ENCODE measurements around the gene ARL15. TPM values are rescaled to one million over a fixed set of nuclear protein-coding genes. Genes with fewer than 3 reads are reported as not detected.

ARL15 gene
- total RNA-seq, 4 donors from 2014 or later = 16.6 to 48.8 (median 32.3) TPM

DNA sequence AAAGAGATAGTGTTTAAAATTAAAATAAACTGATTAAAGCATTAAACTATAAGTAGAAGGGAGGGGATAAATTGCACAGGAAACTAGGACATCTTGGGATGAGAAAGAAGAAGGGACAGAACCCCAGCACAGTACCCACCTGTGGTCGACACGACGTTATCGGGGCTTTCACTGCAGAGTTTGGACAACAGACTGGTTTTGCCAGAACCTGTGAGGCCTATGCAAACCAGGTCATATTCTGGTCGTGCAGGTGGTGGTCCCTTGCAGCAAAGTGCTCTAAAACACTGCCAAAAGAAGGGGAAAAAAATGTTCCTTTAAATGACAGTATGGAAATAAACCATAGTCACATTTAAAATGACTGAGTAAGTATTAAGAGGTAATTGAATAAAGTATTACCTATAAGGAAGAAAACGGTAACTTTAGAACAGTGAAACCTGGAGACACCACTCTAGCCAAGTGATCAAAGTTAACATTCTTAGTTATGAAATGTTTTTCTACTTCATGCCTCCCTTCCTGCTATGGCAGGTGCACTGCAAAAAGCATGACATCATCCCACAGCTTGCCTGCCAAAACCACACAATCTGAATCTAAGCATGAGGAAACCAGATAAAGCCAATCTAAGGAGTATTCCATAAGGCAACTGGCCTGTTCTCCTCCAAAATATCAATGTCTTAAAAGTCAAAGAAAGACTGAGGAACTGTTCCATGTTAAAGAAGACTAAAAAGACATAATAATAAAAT, 138.6 kb downstream of the ARL15 start:
- no peak for DNase-seq (ENCODE audit: low spot score in 2 of 2)
- TF ChIP-seq, protein P1, sequence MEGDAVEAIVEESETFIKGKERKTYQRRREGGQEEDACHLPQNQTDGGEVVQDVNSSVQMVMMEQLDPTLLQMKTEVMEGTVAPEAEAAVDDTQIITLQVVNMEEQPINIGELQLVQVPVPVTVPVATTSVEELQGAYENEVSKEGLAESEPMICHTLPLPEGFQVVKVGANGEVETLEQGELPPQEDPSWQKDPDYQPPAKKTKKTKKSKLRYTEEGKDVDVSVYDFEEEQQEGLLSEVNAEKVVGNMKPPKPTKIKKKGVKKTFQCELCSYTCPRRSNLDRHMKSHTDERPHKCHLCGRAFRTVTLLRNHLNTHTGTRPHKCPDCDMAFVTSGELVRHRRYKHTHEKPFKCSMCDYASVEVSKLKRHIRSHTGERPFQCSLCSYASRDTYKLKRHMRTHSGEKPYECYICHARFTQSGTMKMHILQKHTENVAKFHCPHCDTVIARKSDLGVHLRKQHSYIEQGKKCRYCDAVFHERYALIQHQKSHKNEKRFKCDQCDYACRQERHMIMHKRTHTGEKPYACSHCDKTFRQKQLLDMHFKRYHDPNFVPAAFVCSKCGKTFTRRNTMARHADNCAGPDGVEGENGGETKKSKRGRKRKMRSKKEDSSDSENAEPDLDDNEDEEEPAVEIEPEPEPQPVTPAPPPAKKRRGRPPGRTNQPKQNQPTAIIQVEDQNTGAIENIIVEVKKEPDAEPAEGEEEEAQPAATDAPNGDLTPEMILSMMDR (IDR thresholded peaks at IDR 0.05) = no peak
- TF ChIP-seq POLR2A (IDR thresholded peaks at IDR 0.05) = no peak
- intact Hi-C loops (cut with DNase I; ENCODE audit: low total_unique reads) = no loop called here
- WGBS, 2 donors = 93 to 94% methylated on average over 6 of the region's 6 CpGs
- H3K4me3 ChIP-seq (ENCODE audit: low read depth, poor library complexity, severe bottlenecking) = no peak overlapping the region

DNA sequence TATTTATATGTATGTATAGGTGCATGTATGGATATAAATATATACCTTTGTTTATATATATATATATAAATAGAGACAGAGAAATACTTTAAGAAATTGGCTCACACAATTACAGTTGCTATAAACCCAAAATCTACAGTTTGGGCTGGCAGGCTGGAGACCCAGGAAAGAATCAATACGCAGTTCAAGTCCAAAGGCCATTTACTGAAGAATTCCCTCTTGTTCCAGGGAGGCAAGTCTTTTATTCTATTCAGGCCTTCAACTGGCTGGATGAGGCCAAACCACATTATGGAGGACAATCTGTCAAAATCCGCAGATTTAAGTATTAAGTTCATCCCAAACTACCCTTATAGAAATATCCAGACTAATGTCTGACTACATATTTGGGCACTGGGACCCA, 144.7 kb downstream of the ARL15 start:
- intact Hi-C loops (cut with DNase I; ENCODE audit: low total_unique reads) = no loop called here
- TF ChIP-seq, protein P1 (IDR thresholded peaks at IDR 0.05) = no peak
- no peak for TF ChIP-seq POLR2A (IDR thresholded peaks at IDR 0.05)
- WGBS, 2 donors = 48 to 69% methylated on average over 2 of the region's 2 CpGs
- no peak for DNase-seq (ENCODE audit: low spot score in 2 of 2)
- H3K4me3 ChIP-seq (ENCODE audit: low read depth, poor library complexity, severe bottlenecking) = no peak overlapping the region

DNA sequence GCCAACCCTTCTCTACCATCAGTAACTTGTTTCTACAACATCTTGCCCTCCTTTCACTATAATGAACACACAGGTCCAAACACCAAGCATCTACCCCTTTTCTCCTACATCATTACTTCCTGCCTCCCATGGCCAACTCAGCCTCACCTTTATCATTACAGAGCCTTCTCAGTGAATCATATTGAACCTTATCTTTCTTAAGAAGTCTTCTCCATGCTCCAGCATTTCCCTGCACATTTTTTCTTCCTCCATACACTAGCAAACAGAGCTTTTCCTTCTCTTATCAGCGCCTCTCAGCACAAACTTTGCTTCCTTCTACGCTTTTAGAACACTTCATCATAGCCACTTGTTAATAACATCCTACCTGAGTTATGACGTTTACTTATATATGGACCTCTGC, 148.2 kb downstream of the ARL15 start:
- H3K4me3 ChIP-seq (ENCODE audit: low read depth, poor library complexity, severe bottlenecking) = no peak overlapping the region
- no peak for DNase-seq (ENCODE audit: low spot score in 2 of 2)
- 99 to 100% methylated on average over 3 of the region's 3 CpGs for WGBS, 2 donors
- intact Hi-C loops (cut with DNase I; ENCODE audit: low total_unique reads) = no loop called here
- no peak for TF ChIP-seq POLR2A (IDR thresholded peaks at IDR 0.05)
- TF ChIP-seq, protein P1 (IDR thresholded peaks at IDR 0.05) = no peak

DNA sequence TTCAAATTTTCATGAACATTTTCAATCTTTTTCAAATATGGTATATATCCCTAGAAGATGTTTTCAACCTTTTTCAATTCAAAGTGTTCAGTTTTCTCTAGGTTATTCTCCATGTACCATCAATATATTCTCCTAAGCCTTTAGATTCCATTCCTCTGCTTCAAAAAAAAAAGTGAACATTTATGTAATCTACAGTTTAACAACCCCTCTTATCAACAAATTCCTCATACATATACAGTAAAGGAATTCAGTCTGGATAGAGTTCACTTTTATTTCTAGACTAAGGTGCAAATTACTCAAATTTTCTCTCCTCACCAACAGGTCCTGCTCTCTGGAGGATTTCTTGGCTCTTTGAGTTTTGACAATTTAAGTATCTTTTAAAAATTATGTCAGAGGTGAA, 150.0 kb downstream of the ARL15 start:
- no peak for DNase-seq (ENCODE audit: low spot score in 2 of 2)
- no peak overlapping the region for H3K4me3 ChIP-seq (ENCODE audit: low read depth, poor library complexity, severe bottlenecking)
- TF ChIP-seq, protein P1 (IDR thresholded peaks at IDR 0.05) = no peak
- no peak for TF ChIP-seq POLR2A (IDR thresholded peaks at IDR 0.05)
- intact Hi-C loops (cut with DNase I; ENCODE audit: low total_unique reads) = no loop called here

DNA sequence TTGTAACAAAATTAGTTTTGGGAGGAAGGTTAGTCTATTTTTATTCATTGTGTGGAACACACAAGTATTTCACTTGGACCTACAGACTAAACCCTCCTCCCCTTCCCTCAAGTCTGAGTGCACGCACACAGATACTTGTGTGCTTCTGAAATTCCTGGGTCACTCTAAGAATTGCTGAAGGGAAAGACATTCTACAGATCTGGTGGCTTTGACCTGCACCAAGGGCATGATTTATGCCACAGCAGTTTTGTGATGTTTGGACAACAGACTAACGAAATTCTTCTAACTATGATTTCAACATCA, 150.5 kb downstream of the ARL15 start:
- TF ChIP-seq, protein P1 (IDR thresholded peaks at IDR 0.05) = no peak
- no peak for TF ChIP-seq POLR2A (IDR thresholded peaks at IDR 0.05)
- H3K4me3 ChIP-seq (ENCODE audit: low read depth, poor library complexity, severe bottlenecking) = no peak overlapping the region
- intact Hi-C loops (cut with DNase I; ENCODE audit: low total_unique reads) = no loop called here
- WGBS, 2 donors = 68 to 69% methylated on average over 2 of the region's 2 CpGs
- no peak for DNase-seq (ENCODE audit: low spot score in 2 of 2)
